ENCODE results near the gene PARP1.
"Not testable (repeated sequence)": the region's sequence is repeated elsewhere in the genome, so short reads cannot be mapped to it uniquely, and the experiment has no call there.

Gene PARP1

DNA sequence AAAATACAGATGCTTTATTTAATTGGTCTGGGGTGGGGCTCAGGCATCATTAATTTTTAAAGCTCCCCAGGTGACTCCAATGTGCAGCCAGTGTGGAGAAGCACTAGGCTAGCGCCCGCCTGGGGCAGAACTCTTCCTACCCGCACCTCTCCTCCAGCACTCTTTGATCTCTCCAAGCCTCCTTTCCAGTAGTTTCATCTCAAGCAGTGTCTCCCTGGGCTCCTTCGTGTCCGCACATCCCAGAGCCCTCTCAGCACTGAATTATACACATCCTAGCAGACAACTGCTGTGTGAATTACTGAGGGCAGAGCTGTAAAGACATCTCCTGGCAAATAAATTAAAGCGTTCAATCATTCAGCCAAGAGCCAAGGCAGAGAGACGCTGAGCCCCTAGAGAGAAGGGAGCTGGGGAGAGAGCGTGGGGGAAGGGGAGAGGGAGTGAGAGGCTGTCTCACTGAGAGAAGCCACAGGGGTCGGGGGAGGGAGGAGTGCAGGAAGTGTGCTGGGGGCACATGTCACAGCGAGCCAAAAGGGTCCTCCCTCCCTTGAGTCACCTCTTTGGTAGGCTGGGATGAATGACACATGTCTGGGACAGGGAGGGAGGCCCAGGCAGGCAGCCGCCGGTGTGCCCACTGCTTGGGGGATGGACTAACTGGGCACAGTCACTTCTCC is 21.0 kb upstream of the PARP1 start:
- DNase-seq (ENCODE audit: low read depth) = no peak

- no peak for DNase-seq (ENCODE audit: low read depth)
Measured at GRCh38 chr1:226428348-226428747, 20.5 kb upstream of the PARP1 start.

DNA sequence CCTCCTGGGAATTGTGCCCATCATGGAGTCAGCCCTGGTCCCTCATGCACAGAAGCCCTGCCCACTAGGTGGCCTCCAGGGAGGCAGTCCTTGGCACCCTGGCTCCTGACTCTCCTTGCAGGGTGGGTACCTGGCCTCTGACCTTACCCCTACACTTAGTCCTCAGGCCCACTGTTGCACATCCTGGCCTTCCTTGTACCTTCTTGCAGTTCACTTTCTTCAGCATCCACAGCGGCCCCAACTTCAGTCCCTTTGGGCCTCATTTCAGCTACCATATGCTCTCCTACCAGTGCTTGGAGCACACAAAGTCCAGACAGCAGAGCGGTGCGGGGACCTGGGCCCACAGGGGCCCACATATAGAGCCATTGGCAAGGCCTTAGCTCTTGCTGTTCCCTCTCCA is 19.2 kb upstream of the PARP1 start:
- DNase-seq (ENCODE audit: low read depth) = no peak

- DNase-seq (ENCODE audit: low read depth) = not testable (repeated sequence)
Measured at GRCh38 chr1:226426395-226426794, 18.5 kb upstream of the PARP1 start.

DNA sequence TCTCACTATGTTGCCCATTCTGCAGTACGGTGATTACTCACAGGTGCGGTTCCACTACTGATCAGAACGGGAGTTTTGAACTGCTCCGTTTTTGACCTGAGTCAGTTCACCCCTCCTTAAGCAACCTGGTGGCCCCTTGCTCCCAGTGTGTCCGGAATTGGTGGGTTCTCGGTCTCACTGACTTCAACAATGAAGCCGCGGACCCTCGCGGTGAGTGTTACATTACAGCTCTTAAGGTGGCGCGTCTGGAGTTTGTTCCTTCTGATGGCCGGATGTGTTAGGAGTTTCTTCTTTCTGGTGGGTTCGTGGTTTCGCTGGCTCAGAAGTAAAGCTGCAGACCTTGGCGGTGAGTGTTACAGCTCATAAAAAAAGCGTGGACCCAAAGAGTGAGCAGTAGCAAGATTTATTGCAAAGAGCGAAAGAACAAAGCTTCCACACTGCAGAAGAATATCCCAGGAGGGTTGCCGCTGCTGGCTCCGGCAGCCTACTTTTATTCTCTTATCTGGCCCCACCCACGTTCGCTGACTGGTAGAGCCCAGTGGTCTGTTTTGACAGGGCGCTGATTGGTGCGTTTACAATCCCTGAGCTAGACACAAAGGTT is 17.6 kb upstream of the PARP1 start:
- no peak for DNase-seq (ENCODE audit: low read depth)

- no peak for DNase-seq (ENCODE audit: low read depth)
Measured at GRCh38 chr1:226425004-226425378, 17.1 kb upstream of the PARP1 start.

DNA sequence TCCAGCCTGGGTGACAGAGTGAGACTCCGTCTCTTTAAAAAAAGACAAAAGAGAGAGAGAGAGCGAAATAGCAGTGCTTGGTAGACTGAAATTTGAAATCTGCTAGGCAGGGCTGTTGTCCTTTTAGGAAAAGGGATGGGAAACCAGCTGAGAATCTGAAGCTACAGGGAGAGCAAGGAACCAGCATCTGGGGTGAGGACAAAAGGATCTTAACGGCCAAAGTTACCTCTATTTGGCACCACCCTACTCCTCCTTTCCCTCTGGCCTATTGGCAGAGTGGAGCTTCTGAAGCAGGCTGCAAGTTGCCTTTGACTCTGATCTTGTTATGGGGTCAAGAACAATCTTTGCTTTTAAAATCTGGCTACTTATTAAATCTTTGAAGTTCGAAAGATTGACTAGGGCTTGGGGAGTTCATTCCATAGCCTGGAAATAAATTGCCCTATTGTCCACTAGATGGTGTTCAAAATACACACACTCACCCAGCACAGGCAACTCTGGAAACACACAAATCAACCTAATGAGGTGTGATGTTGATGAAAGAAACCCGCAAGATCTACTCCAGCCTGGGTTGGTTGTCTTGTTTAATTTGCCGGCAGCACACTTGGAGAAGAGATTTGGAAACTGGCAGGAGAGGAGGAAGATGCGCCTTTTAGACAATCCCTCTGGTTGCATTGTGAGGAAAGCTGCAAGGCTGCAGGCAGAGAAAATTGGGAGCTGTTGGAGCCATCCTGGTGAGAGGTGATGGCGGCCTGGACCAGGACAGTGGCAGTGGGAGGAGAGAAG is 16.5 kb upstream of the PARP1 start:
- no peak for DNase-seq (ENCODE audit: low read depth)

GRCh38 chr1:226422478-226422877 is 14.6 kb upstream of the PARP1 start:
- no peak for DNase-seq (ENCODE audit: low read depth)

GRCh38 chr1:226420897-226421296 is 13.0 kb upstream of the PARP1 start:
- DNase-seq (ENCODE audit: low read depth) = no peak

DNA sequence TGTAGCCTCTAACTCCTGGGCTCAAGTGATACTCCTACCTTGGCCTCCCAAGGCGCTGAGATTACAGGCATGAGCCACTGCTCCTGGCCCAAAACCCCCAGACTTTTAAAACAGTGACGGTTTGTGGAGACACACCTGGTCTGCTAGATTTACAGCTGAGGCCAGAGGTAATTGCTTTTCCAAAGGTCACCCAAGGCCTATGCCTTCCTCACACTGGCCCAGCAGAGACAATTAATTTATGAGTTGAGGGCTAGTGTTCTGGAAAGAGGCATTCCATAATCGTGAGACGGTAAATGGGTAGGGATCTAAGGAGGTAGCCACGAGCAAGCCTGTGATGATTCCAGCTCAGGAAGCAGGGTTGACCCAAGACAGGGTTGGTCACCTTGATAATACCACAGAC is 12.4 kb upstream of the PARP1 start:
- DNase-seq (ENCODE audit: low read depth) = no peak

- DNase-seq (ENCODE audit: low read depth) = no peak
Measured at GRCh38 chr1:226419284-226420029, 11.6 kb upstream of the PARP1 start.

DNA sequence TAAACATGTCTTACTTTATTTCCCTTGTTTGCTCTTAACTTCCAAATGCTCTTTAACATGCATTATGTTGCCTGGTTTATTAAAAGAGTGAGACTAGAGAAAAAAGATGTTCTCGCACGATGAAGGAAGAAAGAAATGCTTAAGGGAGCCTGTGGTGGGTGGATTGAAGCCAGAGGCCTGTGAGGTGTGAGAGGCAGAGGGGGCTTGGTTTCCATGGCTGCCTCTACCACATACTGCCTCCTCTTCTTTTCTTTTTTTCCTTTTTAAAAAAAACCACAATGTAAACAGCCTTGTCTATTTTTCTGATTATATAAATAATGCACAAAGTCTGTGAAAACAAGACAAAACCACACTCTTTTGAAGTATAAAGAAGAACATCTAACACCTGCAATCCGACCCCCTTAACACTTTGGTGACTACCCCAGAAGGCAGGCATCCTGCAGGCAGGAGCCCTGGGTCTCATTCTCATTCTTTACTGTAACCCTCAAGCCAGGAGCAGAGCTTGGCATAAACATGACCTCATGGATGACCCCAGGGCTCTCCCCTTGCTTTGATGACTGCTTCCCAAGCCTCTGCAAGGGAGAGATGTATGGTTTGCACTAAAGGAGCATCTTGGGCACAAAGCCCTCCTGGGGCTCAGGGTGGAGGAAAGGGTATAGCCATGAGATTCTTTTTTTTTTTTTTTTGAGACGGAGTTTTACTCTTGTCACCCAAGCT is 10.1 kb upstream of the PARP1 start:
- DNase-seq (ENCODE audit: low read depth) = no peak

DNA sequence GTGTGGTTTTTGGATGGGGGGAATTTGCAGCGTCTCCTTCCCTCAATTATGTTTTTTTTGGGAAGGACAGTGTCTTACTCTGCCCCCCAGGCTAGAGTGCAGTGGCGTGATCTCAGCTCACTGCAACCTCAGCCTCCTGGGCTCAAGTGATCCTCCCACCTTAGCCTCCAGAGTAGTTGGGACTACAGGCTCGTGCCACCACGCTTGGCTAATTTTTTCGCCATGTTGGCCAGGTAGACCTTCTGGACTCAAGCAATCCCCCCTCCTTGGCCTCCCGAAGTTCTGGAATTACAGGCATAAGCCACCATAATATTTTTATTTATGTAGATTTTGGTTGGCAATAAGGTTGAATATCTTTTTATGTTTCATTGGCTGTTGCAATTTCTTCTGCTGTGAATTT is 9.5 kb upstream of the PARP1 start:
- DNase-seq (ENCODE audit: low read depth) = no peak

DNA sequence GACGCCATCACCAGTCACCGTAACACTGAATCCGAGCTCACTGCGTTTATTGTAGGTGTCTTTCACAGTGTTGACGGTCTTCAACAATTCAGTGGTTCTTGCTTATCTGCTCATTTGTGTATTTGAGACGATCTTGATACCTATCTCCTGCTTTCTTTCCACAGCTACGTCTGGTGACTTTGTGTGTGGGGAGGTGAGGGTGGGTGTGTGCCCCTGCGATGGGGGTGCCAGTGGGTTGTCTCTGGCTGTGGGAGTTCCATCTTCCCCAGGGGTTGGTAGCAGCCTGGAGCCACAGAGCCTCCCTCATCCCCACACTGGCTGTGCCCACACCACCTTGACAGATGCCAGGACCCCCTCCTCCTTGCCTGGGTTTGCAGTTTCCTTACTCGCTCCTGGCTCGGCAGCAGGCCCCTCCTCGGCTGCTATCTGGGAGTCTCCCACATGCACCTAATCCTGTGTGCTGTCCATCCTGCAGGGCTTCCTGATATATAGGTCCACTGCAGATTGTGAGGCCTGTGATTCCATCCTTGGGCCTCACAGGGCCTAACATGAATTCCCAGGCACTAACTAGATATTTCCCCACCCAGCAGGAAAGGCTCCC is 6.3 kb upstream of the PARP1 start:
- DNase-seq (ENCODE audit: low read depth) = no peak

DNA sequence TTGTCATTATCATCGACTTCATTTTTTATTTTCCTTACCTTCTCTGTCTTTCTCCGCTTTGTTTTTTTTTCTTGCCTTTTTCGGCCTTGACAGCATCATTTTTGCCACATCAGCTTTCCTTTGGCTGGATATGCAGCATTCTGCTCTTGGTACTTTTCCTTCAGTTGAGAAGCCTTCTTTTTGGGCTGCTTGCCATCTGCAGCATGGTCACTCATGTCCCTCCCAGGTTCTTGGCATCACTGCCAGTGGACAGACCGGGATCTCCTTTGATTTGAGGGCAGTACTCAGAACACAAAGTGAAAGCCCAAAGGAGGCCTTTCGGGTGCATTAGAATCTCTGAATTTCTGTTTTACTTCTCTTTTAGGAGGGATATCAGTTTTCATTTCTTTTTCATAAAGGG is 3.7 kb upstream of the PARP1 start:
- no peak for DNase-seq (ENCODE audit: low read depth)

GRCh38 chr1:226410958-226411357 is 3.1 kb upstream of the PARP1 start:
- DNase-seq (ENCODE audit: low read depth) = no peak

GRCh38 chr1:226409392-226409791 is 1.5 kb upstream of the PARP1 start:
- DNase-seq (ENCODE audit: low read depth) = no peak

DNA sequence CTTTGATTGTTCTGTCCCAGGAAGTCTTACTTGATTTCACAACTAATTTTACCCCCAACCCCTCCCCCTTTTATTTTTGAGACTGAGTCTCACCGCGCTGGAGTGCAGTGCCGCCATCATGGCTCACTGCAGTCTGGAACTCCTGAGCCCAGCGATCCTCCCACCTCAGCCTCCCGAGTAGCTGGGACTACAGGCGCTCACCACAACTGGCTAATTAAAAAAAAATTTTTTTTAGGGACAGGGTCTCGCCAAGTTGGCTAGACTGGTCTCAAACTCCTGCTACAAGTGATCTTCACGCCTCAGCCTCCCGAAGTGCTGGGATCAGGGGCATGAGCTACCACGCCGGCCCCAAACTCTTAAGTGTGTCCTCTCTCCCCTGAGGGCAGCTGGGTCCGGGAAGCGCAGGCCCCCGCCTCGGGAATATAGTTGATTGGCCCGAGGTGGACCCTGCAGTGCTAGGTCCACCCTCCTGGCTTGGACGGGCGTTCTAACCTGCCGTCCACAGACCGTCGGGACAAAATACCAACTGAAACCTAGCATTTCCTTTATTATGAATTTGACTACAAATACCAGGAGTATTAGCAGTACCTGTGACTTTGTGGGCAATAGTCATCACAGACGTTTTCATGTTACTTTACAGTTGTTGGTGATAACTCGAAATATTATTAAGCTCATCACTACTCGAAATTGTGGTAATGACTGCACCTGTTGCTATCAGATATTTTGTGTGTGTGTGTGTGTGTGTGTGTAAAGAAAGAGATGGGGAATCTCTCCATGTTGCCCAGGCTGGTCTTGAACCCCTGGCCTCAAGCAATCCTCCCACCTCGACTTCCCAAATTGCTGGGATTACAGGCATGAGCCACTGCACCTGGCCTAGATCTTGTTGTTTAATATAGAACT is 642 bp upstream of the PARP1 start:
- DNase-seq (ENCODE audit: low read depth) = no peak

DNA sequence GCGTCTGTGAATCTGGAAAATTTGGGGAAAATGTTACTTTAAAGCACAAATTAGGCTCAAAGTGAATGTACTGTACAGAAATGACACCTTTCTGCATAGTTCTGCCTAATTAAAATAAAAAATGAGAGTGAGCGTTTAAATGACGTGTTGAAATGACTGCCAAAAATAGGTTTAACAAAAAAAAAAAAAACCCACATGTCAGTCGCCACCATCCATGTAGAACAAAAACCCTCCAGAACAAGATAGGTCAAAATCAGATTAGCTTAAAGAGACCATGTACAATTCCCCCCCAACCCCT is 745 bp downstream of the PARP1 start:
- no peak for DNase-seq (ENCODE audit: low read depth)

DNA sequence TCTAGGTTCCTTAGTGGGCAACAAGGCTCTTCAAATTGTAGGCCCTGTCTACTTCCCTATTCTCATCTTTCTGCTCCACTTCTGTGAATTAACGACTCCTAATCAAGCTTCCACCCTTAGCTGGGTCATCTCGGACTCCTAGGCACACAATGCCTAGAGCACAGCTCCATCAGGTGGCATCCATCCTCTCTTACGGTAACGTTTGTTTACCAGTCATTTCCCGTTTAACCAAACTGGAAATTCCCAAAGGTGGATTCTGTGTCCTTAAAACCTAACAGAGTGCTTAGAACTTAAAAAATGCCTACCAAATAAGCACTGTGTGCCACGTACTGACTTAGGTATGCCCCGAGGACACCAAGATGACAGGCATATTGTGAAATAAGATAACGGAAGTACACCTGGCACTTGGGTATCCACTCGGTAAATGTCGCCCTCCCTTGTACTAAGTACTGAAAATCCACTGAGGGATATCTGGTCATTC is 1.5 kb downstream of the PARP1 start:
- DNase-seq (ENCODE audit: low read depth) = no peak
